Measurements from ENCODE around the gene FUNDC1.

- TF ChIP-seq CTCF (conservative IDR thresholded peaks at IDR 0.05) = no peak
- no peak for TF ChIP-seq ZFX (IDR thresholded peaks at IDR 0.05)
Observed at GRCh38 chrX:44474410-44474809, 68.2 kb downstream of the FUNDC1 start.
